B cell (primary cell): ENCODE data around the gene TCEANC2.

ENCODE experiments used
- CTCF ChIP-seq: fragments of 200-600 bp; IDR thresholded peaks from one replicate; pipeline ENCODE4 v1.8.0; 2022; ENCODE audit warnings: antibody characterized with exemption, mild to moderate bottlenecking
- EZH2 ChIP-seq: IDR thresholded peaks from 2 replicates; pipeline ENCODE4 v1.6.1; 2012; ENCODE audit warnings: borderline replicate concordance, low read depth, mild to moderate bottlenecking, moderate library complexity, low read length; ENCODE audit not compliant: insufficient read depth, poor library complexity, severe bottlenecking

- TF ChIP-seq CTCF (no peak), EZH2 (no peak)
Measured at GRCh38 chr1:54122135-54122751, 68.8 kb downstream of the TCEANC2 start.
